GM19351 (cell line): ENCODE measurements around the gene SS18L1.
"Not testable (repeated sequence)": the region's sequence is repeated elsewhere in the genome, so short reads cannot be mapped to it uniquely, and the experiment has no call there.

Source experiments
- ATAC-seq: cut with Tn5 transposase; IDR thresholded peaks from one replicate; pipeline ENCODE4 v1.9.1; 2021; ENCODE audit warnings: mild to moderate bottlenecking, moderate library complexity; ENCODE audit not compliant: unreplicated experiment

Gene SS18L1

GRCh38 chr20:62136283-62137091 lies 7.1 kb upstream of the SS18L1 start:
- no peak for ATAC-seq

- ATAC-seq, result no peak
Observed at GRCh38 chr20:62137092-62137384, 6.5 kb upstream of the SS18L1 start.

- no peak for ATAC-seq
Observed at GRCh38 chr20:62137478-62138203, 5.9 kb upstream of the SS18L1 start.

GRCh38 chr20:62138204-62138543 lies 5.4 kb upstream of the SS18L1 start:
- ATAC-seq, result no peak

GRCh38 chr20:62138912-62139311 lies 4.7 kb upstream of the SS18L1 start:
- no peak for ATAC-seq

GRCh38 chr20:62139636-62140035 lies 3.9 kb upstream of the SS18L1 start:
- no peak for ATAC-seq

- no peak for ATAC-seq
Observed at GRCh38 chr20:62141043-62141396, 2.5 kb upstream of the SS18L1 start.

GRCh38 chr20:62141397-62142251 lies 1.9 kb upstream of the SS18L1 start:
- no peak for ATAC-seq

- ATAC-seq, result peak; percentile 17
Observed at GRCh38 chr20:62142252-62143080, 1.1 kb upstream of the SS18L1 start.

- peak; percentile 30 for ATAC-seq
Observed at GRCh38 chr20:62143957-62144825, 622 bp downstream of the SS18L1 start.

- ATAC-seq, result no peak
Observed at GRCh38 chr20:62145688-62146018, 2.1 kb downstream of the SS18L1 start.

- ATAC-seq, result no peak
Observed at GRCh38 chr20:62146019-62146755, 2.6 kb downstream of the SS18L1 start.

GRCh38 chr20:62147125-62147524 lies 3.6 kb downstream of the SS18L1 start:
- ATAC-seq, result no peak

GRCh38 chr20:62147528-62147927 lies 4.0 kb downstream of the SS18L1 start:
- no peak for ATAC-seq

- ATAC-seq, result not testable (repeated sequence)
Observed at GRCh38 chr20:62148383-62148782, 4.8 kb downstream of the SS18L1 start.

- no peak for ATAC-seq
Observed at GRCh38 chr20:62148908-62149314, 5.3 kb downstream of the SS18L1 start.

GRCh38 chr20:62149532-62150309 lies 6.2 kb downstream of the SS18L1 start:
- no peak for ATAC-seq

GRCh38 chr20:62150310-62150575 lies 6.7 kb downstream of the SS18L1 start:
- ATAC-seq, result no peak

- no peak for ATAC-seq
Observed at GRCh38 chr20:62151225-62151624, 7.7 kb downstream of the SS18L1 start.
